ENCODE results near the gene GPA33.

The GPA33 gene

GRCh38 chr1:167060141-167061072 lies 29.8 kb downstream of the GPA33 start:
- TF ChIP-seq, protein P1, sequence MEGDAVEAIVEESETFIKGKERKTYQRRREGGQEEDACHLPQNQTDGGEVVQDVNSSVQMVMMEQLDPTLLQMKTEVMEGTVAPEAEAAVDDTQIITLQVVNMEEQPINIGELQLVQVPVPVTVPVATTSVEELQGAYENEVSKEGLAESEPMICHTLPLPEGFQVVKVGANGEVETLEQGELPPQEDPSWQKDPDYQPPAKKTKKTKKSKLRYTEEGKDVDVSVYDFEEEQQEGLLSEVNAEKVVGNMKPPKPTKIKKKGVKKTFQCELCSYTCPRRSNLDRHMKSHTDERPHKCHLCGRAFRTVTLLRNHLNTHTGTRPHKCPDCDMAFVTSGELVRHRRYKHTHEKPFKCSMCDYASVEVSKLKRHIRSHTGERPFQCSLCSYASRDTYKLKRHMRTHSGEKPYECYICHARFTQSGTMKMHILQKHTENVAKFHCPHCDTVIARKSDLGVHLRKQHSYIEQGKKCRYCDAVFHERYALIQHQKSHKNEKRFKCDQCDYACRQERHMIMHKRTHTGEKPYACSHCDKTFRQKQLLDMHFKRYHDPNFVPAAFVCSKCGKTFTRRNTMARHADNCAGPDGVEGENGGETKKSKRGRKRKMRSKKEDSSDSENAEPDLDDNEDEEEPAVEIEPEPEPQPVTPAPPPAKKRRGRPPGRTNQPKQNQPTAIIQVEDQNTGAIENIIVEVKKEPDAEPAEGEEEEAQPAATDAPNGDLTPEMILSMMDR (IDR thresholded peaks at IDR 0.05; ENCODE audit: control insufficient read depth, extremely low read depth, insufficient read depth): no peak
- H3K4me3 ChIP-seq (ENCODE audit: low read depth, low read length): no peak overlapping the region
- no peak for DNase-seq (ENCODE audit: low read depth)

DNA sequence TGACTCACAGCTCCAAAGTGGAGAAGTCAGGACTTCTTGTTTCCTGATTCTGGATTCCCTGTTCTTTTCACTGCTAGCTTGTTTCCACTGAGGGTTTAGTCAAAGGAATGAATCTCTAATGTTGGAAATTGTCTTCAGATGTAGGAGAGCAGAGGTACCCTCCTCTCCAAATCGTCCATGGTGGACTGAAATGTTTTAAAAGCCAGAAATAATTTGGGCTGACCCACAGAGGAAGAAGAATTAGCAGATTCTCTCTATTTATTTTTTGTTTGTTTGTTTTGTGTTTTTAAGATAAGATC lies 30.4 kb downstream of the GPA33 start:
- TF ChIP-seq, protein P1 (IDR thresholded peaks at IDR 0.05; ENCODE audit: control insufficient read depth, extremely low read depth, insufficient read depth): no peak
- DNase-seq (ENCODE audit: low read depth): no peak
- no peak overlapping the region for H3K4me3 ChIP-seq (ENCODE audit: low read depth, low read length)

DNA sequence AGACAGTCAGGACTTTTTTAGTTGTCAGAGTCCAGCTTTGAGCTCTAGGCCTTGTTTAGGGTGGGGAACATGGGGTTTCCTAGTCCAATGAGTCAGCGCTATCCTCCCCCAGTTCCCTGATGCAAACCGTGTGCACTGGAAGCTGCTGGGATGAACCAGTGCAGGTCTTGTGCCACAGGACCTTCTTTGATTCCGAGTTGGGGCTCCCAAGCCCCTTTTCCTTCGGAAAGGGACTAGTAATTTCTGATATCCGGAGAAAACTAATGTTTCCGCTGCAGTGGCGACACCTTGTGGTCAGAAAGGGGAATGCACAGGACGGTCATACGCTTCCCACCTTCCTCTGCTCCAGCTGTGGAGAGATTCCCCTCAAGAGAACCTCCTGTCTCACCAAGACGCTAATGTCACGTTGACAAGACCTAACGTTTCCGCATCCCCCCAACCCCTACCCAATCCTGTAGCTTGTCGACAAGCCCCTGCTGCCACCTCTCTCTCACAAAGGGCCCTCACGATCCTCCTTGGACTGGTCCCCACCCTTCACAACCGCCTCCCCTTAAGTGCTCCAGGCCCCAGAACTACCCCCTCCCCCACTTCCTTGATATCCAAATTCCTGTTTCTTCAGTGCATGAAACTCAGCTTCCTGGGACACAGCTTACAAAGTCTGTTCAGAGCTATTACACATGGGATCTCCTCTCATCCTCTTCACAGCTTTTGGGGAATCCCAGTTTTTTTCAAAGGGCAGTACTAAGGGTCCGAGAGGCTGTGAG lies 30.9 kb downstream of the GPA33 start:
- no peak for DNase-seq (ENCODE audit: low read depth)
- TF ChIP-seq, protein P1 (IDR thresholded peaks at IDR 0.05; ENCODE audit: control insufficient read depth, extremely low read depth, insufficient read depth): peak; percentile 92
- H3K4me3 ChIP-seq (ENCODE audit: low read depth, low read length): no peak overlapping the region

GRCh38 chr1:167057241-167057688 lies 32.9 kb downstream of the GPA33 start:
- DNase-seq (ENCODE audit: low read depth): peak; percentile 31
- TF ChIP-seq, protein P1 (IDR thresholded peaks at IDR 0.05; ENCODE audit: control insufficient read depth, extremely low read depth, insufficient read depth): peak; percentile 95
- no peak overlapping the region for H3K4me3 ChIP-seq (ENCODE audit: low read depth, low read length)

GRCh38 chr1:167056529-167057231 lies 33.5 kb downstream of the GPA33 start:
- DNase-seq (ENCODE audit: low read depth): no peak

DNA sequence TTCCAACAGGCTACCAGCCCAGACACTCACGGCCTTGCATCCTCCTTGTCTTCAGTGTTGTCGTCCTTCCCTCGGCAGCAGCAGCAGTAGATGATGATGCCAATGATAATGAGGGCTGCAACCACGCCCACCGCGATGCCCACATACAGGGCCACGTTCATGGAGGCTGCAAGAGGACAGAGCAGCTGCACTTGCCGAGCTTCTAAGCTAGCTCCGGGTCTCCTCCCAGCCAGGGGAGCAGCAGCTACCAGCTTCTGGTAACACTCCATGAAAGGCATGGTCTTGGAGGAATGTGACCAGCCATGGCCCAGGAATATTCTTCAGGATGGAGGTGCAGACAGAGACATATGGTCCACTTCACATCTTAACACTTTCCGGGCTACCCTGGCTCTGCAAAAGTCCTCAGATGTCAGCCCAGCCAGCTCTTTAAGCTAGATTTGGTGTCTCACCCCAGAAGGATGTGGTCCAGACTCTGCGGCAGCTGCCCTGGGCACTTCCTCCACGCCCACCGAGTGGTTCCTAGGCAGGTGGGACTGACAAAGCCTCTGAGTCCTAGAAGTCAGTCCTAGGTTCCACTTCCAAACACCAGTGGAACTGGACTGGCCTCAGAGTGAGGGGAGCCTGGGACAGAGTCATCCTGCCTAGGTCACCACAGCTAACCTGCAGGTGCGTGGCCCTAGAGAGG lies 35.1 kb downstream of the GPA33 start:
- DNase-seq (ENCODE audit: low read depth): no peak
- H3K4me3 ChIP-seq (ENCODE audit: low read depth, low read length): no peak overlapping the region
- TF ChIP-seq, protein P1 (IDR thresholded peaks at IDR 0.05; ENCODE audit: control insufficient read depth, extremely low read depth, insufficient read depth): no peak

More at GRCh38 chr1:167056529-167057231, 33.5 kb downstream of the GPA33 start:
- TF ChIP-seq, protein P1 (IDR thresholded peaks at IDR 0.05; ENCODE audit: control insufficient read depth, extremely low read depth, insufficient read depth): no peak
- H3K4me3 ChIP-seq (ENCODE audit: low read depth, low read length): no peak overlapping the region

All from LNCaP clone FGC (cell line).